ENCODE data around the gene CNIH3.

Gene CNIH3

DNA sequence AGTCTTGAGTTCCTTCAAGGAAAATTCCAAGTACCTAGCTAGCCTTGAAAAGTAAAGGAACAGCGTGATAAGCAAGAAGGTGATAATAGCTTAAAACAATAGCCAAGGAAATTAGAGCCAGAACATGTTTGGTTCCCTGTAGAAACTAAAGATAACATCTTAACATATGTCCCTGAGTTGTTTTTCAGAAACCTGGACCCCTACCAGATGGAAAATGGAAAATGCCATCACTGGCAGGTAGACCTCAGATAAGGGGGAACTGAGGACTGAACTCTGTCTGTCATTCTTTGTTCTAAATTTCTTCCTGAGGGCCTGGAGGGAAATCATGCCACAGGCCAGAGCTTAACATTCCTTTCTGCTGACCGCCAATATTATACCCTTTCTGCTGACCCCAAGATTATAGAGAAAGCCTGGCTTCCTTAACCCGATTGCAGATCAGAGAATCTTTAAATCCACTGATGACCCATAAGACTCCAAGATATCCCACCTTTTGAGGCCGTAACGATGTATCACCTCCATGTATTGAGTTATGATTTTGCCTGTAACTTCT lies 23.4 kb downstream of the CNIH3 start:
- TF ChIP-seq CEBPB (IDR thresholded peaks at IDR 0.05), result no peak
- no peak for TF ChIP-seq ZBTB7A (IDR thresholded peaks at IDR 0.05; ENCODE audit: low read depth)
- TF ChIP-seq FOXM1 (IDR thresholded peaks at IDR 0.05; ENCODE audit: borderline replicate concordance, low read depth), result no peak
- TF ChIP-seq, protein P1, sequence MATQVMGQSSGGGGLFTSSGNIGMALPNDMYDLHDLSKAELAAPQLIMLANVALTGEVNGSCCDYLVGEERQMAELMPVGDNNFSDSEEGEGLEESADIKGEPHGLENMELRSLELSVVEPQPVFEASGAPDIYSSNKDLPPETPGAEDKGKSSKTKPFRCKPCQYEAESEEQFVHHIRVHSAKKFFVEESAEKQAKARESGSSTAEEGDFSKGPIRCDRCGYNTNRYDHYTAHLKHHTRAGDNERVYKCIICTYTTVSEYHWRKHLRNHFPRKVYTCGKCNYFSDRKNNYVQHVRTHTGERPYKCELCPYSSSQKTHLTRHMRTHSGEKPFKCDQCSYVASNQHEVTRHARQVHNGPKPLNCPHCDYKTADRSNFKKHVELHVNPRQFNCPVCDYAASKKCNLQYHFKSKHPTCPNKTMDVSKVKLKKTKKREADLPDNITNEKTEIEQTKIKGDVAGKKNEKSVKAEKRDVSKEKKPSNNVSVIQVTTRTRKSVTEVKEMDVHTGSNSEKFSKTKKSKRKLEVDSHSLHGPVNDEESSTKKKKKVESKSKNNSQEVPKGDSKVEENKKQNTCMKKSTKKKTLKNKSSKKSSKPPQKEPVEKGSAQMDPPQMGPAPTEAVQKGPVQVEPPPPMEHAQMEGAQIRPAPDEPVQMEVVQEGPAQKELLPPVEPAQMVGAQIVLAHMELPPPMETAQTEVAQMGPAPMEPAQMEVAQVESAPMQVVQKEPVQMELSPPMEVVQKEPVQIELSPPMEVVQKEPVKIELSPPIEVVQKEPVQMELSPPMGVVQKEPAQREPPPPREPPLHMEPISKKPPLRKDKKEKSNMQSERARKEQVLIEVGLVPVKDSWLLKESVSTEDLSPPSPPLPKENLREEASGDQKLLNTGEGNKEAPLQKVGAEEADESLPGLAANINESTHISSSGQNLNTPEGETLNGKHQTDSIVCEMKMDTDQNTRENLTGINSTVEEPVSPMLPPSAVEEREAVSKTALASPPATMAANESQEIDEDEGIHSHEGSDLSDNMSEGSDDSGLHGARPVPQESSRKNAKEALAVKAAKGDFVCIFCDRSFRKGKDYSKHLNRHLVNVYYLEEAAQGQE (IDR thresholded peaks at IDR 0.05; ENCODE audit: low read depth), result no peak
- no peak for TF ChIP-seq TEAD4 (IDR thresholded peaks at IDR 0.05)
- TF ChIP-seq, protein P2, sequence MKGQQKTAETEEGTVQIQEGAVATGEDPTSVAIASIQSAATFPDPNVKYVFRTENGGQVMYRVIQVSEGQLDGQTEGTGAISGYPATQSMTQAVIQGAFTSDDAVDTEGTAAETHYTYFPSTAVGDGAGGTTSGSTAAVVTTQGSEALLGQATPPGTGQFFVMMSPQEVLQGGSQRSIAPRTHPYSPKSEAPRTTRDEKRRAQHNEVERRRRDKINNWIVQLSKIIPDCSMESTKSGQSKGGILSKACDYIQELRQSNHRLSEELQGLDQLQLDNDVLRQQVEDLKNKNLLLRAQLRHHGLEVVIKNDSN (IDR thresholded peaks at IDR 0.05), result no peak
- no peak for TF ChIP-seq CREB1 (IDR thresholded peaks at IDR 0.05; ENCODE audit: low read depth)
- TF ChIP-seq EP300 (IDR thresholded peaks at IDR 0.05; ENCODE audit: borderline replicate concordance), result no peak
- no peak for TF ChIP-seq YY1 (IDR thresholded peaks at IDR 0.05; ENCODE audit: low read depth)
- no peak for TF ChIP-seq NFIC (IDR thresholded peaks at IDR 0.05)
- TF ChIP-seq MAX (IDR thresholded peaks at IDR 0.05), result no peak
- TF ChIP-seq RAD21 (IDR thresholded peaks at IDR 0.05; ENCODE audit: low read depth), result no peak
- TF ChIP-seq EGR1 (IDR thresholded peaks at IDR 0.05), result no peak
- no peak for TF ChIP-seq TCF12 (IDR thresholded peaks at IDR 0.05; ENCODE audit: low read depth)
- no peak for TF ChIP-seq TAF1 (IDR thresholded peaks at IDR 0.05; ENCODE audit: low read depth)

GRCh38 chr1:224640018-224640417 lies 23.9 kb downstream of the CNIH3 start:
- TF ChIP-seq RAD21 (IDR thresholded peaks at IDR 0.05; ENCODE audit: low read depth), result no peak
- no peak for TF ChIP-seq TEAD4 (IDR thresholded peaks at IDR 0.05)
- no peak for TF ChIP-seq FOXM1 (IDR thresholded peaks at IDR 0.05; ENCODE audit: borderline replicate concordance, low read depth)
- no peak for TF ChIP-seq ZBTB7A (IDR thresholded peaks at IDR 0.05; ENCODE audit: low read depth)
- TF ChIP-seq EGR1 (IDR thresholded peaks at IDR 0.05), result no peak
- TF ChIP-seq NFIC (IDR thresholded peaks at IDR 0.05), result no peak
- no peak for TF ChIP-seq CEBPB (IDR thresholded peaks at IDR 0.05)
- TF ChIP-seq, protein P1 (IDR thresholded peaks at IDR 0.05; ENCODE audit: low read depth), result no peak
- TF ChIP-seq, protein P2 (IDR thresholded peaks at IDR 0.05), result no peak
- TF ChIP-seq CREB1 (IDR thresholded peaks at IDR 0.05; ENCODE audit: low read depth), result no peak
- TF ChIP-seq MAX (IDR thresholded peaks at IDR 0.05), result no peak
- TF ChIP-seq EP300 (IDR thresholded peaks at IDR 0.05; ENCODE audit: borderline replicate concordance), result no peak
- no peak for TF ChIP-seq YY1 (IDR thresholded peaks at IDR 0.05; ENCODE audit: low read depth)
- TF ChIP-seq TAF1 (IDR thresholded peaks at IDR 0.05; ENCODE audit: low read depth), result no peak
- no peak for TF ChIP-seq TCF12 (IDR thresholded peaks at IDR 0.05; ENCODE audit: low read depth)

- no peak for TF ChIP-seq NFIC (IDR thresholded peaks at IDR 0.05)
- TF ChIP-seq RAD21 (IDR thresholded peaks at IDR 0.05; ENCODE audit: low read depth), result no peak
- no peak for TF ChIP-seq CREB1 (IDR thresholded peaks at IDR 0.05; ENCODE audit: low read depth)
- TF ChIP-seq FOXM1 (IDR thresholded peaks at IDR 0.05; ENCODE audit: borderline replicate concordance, low read depth), result no peak
- TF ChIP-seq CEBPB (IDR thresholded peaks at IDR 0.05), result no peak
- TF ChIP-seq, protein P1 (IDR thresholded peaks at IDR 0.05; ENCODE audit: low read depth), result no peak
- TF ChIP-seq TEAD4 (IDR thresholded peaks at IDR 0.05), result no peak
- TF ChIP-seq, protein P2 (IDR thresholded peaks at IDR 0.05), result no peak
- no peak for TF ChIP-seq EGR1 (IDR thresholded peaks at IDR 0.05)
- TF ChIP-seq YY1 (IDR thresholded peaks at IDR 0.05; ENCODE audit: low read depth), result no peak
- TF ChIP-seq EP300 (IDR thresholded peaks at IDR 0.05; ENCODE audit: borderline replicate concordance), result no peak
- no peak for TF ChIP-seq TCF12 (IDR thresholded peaks at IDR 0.05; ENCODE audit: low read depth)
Observed at GRCh38 chr1:224640587-224640986, 24.5 kb downstream of the CNIH3 start.

DNA sequence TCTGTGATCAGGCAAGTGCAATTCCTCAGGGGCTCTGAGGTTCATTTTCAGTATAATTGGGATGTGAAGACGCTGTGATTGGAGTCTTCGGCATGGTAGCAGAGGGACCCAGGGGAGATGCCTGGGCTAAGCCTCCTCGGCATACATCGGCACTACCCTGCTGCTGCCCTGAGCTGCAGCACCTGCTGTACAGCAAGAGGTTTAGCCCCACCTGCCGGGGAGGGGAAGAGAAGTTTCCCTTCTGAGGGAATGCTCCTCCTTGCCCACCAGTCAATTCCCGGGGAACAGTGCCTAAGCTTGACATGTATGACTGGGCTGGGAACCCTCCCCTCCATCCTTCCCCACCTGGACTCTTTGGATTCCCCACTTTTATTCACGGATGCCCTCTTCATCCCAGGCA lies 24.9 kb downstream of the CNIH3 start:
- no peak for TF ChIP-seq TEAD4 (IDR thresholded peaks at IDR 0.05)
- TF ChIP-seq FOXM1 (IDR thresholded peaks at IDR 0.05; ENCODE audit: borderline replicate concordance, low read depth), result no peak
- TF ChIP-seq RAD21 (IDR thresholded peaks at IDR 0.05; ENCODE audit: low read depth), result no peak
- TF ChIP-seq, protein P2 (IDR thresholded peaks at IDR 0.05), result no peak
- no peak for TF ChIP-seq NFIC (IDR thresholded peaks at IDR 0.05)
- TF ChIP-seq CEBPB (IDR thresholded peaks at IDR 0.05), result no peak
- TF ChIP-seq ZBTB7A (IDR thresholded peaks at IDR 0.05; ENCODE audit: low read depth), result no peak
- TF ChIP-seq, protein P1 (IDR thresholded peaks at IDR 0.05; ENCODE audit: low read depth), result no peak
- no peak for TF ChIP-seq EP300 (IDR thresholded peaks at IDR 0.05; ENCODE audit: borderline replicate concordance)
- TF ChIP-seq CREB1 (IDR thresholded peaks at IDR 0.05; ENCODE audit: low read depth), result no peak
- TF ChIP-seq YY1 (IDR thresholded peaks at IDR 0.05; ENCODE audit: low read depth), result no peak
- TF ChIP-seq MAX (IDR thresholded peaks at IDR 0.05), result no peak
- no peak for TF ChIP-seq EGR1 (IDR thresholded peaks at IDR 0.05)
- no peak for TF ChIP-seq TAF1 (IDR thresholded peaks at IDR 0.05; ENCODE audit: low read depth)
- no peak for TF ChIP-seq TCF12 (IDR thresholded peaks at IDR 0.05; ENCODE audit: low read depth)
